Common myeloid progenitor, CD34-positive (primary cell): ENCODE results near the gene WBP1.

ENCODE experiments used
- CTCF ChIA-PET: fragments of 350-600 bp; sonication (Branson Sonifier 250); formaldehyde crosslinking; loops from one replicate; lab custom pipeline; 2021; ENCODE audit warnings: antibody characterized with exemption; lab: Charles Lee
- POLR2A ChIA-PET: fragments of 350-600 bp; sonication (Branson Sonifier 250); formaldehyde crosslinking; loops from one replicate; lab custom pipeline; 2021; ENCODE audit warnings: antibody characterized with exemption; lab: Charles Lee
- DNase-seq, 3 donors: peaks; one replicate each; pipeline versions ENCODE4 v3.0.0 to v3.0.0-alpha.2; 2013
- H3K27ac ChIP-seq, 2 experiments: 1 replicate in 1 of 2; 2 replicates in 1 of 2; pipeline ENCODE4 v1.7.0; 2013; ENCODE audit warnings: inconsistent platforms in 2 of 2, low read length in 2 of 2, mild to moderate bottlenecking in 2 of 2, low read depth in 1 of 2, moderate library complexity in 1 of 2; ENCODE audit not compliant: severe bottlenecking in 2 of 2, insufficient read depth in 1 of 2, poor library complexity in 1 of 2
- H3K27me3 ChIP-seq, 5 experiments: replicated peaks in 2 of 5; 1 replicate in 3 of 5; 2 replicates in 2 of 5; pipeline versions ENCODE4 v1.6.1 to v1.7.0; 2013; ENCODE audit warnings: low read length in 4 of 5, mild to moderate bottlenecking in 2 of 5, moderate library complexity in 2 of 5, inconsistent platforms in 1 of 5; ENCODE audit not compliant: insufficient read depth in 5 of 5, control insufficient read depth in 4 of 5
- H3K36me3 ChIP-seq, 4 experiments: 1 replicate in 2 of 4; 2 replicates in 2 of 4; pipeline versions ENCODE4 v1.6.1 to v1.7.0; 2013; ENCODE audit warnings: low read length in 3 of 4, control low read depth in 1 of 4, mild to moderate bottlenecking in 1 of 4; ENCODE audit not compliant: control insufficient read depth in 4 of 4, insufficient read depth in 4 of 4
- H3K4me1 ChIP-seq, 4 experiments: 1 replicate in 3 of 4; 2 replicates in 1 of 4; pipeline versions ENCODE4 v1.6.1 to v1.7.1; 2013; ENCODE audit warnings: low read length in 3 of 4, mild to moderate bottlenecking in 3 of 4, control low read depth in 1 of 4, inconsistent platforms in 1 of 4, moderate library complexity in 1 of 4; ENCODE audit not compliant: control insufficient read depth in 4 of 4, insufficient read depth in 4 of 4; ENCODE audit errors: control extremely low read depth in 1 of 4
- H3K4me3 ChIP-seq, 7 experiments: 1 replicate in 4 of 7; 2 replicates in 3 of 7; pipeline versions ENCODE4 v1.5.1 to v1.7.0; 2013; ENCODE audit warnings: mild to moderate bottlenecking in 7 of 7, low read length in 6 of 7, moderate library complexity in 6 of 7, inconsistent platforms in 2 of 7, low read depth in 2 of 7, control low read depth in 1 of 7; ENCODE audit not compliant: insufficient read depth in 4 of 7, control insufficient read depth in 1 of 7; ENCODE audit errors: extremely low read depth in 1 of 7
- H3K9me3 ChIP-seq, 5 experiments: 1 replicate in 4 of 5; 2 replicates in 1 of 5; pipeline versions ENCODE4 v1.6.1 to v1.7.1; 2013; ENCODE audit warnings: low read length in 4 of 5, mild to moderate bottlenecking in 2 of 5, inconsistent platforms in 1 of 5, low read depth in 1 of 5, moderate library complexity in 1 of 5; ENCODE audit not compliant: control insufficient read depth in 4 of 5, insufficient read depth in 2 of 5; ENCODE audit errors: control extremely low read depth in 1 of 5
- WGBS: methylation state at CpG from one replicate; pipeline ENCODE4 v1.1.5; 2013; ENCODE audit not compliant: insufficient coverage; 5-methylcytosine and 5-hydroxymethylcytosine counted together

The WBP1 gene

GRCh38 chr2:74497777-74498499 is 39.7 kb downstream of the WBP1 start:
- ChIA-PET POLR2A (no interaction called here), CTCF (interaction anchor here (1.5 to 12.7 kb wide), 2 partner anchors 32 to 41 kb away, joined by 4 to 143 read pairs; partner anchors contain the start of genes AUP1, DQX1 and HTRA2)
- Histone ChIP-seq H3K27ac (no peak overlapping the region), H3K4me3 (peak overlapping the region in 6 of 7 experiments; percentile 51 to 73 (median 60)), H3K9me3 (no peaks in the 10 kb centered on the region), H3K4me1 (peaks cover 4 to 35% (median 33%) of the 10 kb centered on the region in 4 experiments), H3K27me3 (peaks cover 0 to 69% (median 48%) of the 10 kb centered on the region in 5 experiments), H3K36me3 (peaks cover 2 to 16% (median 8%) of the 10 kb centered on the region in 4 experiments)
- DNase-seq = no peak
- 4% methylated on average over 60 of the region's 61 CpGs for WGBS

- H3K4me1 ChIP-seq = peaks cover 4 to 43% (median 40%) of the 10 kb centered on the region in 4 experiments
- ChIA-PET POLR2A (no interaction called here), CTCF (interaction anchor here (0.9 to 12.7 kb wide), 5 partner anchors 7 to 89 kb away, joined by 3 to 143 read pairs (median 11); partner anchors contain the start of genes AUP1, DQX1 and HTRA2)
- H3K4me3 ChIP-seq = peak overlapping the region; percentile 17 to 73 (median 58)
- H3K27ac ChIP-seq = no peak overlapping the region
- under 1% methylated on average over 38 of the region's 41 CpGs for WGBS
- H3K36me3 ChIP-seq = peaks cover 2 to 9% (median 5%) of the 10 kb centered on the region in 4 experiments
- no peaks in the 10 kb centered on the region for H3K9me3 ChIP-seq
- DNase-seq = peak in 2 of 3 donors; percentile 48 to 55
- H3K27me3 ChIP-seq = peaks cover 0 to 77% (median 53%) of the 10 kb centered on the region in 5 experiments
Measured at GRCh38 chr2:74498500-74499266, 40.4 kb downstream of the WBP1 start.

- Histone ChIP-seq H3K9me3 (no peaks in the 10 kb centered on the region), H3K27ac (no peak within 1 kb of the TSS), H3K27me3 (peaks cover 0 to 84% (median 56%) of the 10 kb centered on the region in 5 experiments), H3K4me3 (peak within 1 kb of the TSS; percentile 17 to 73 (median 58)), H3K4me1 (peaks cover 4 to 45% (median 43%) of the 10 kb centered on the region in 4 experiments), H3K36me3 (peaks cover 0 to 3% (median 1%) of the 10 kb centered on the region in 4 experiments)
- WGBS = 3% methylated on average over 48 of the region's 65 CpGs
- ChIA-PET POLR2A (no interaction called here), CTCF (interaction anchor here (0.9 to 12.7 kb wide), 6 partner anchors 8 to 88 kb away, joined by 3 to 143 read pairs (median 12); partner anchors contain the start of genes AUP1, CCDC142, DQX1 and HTRA2)
- DNase-seq = peak in 2 of 3 donors; percentile 40 to 53
Measured at GRCh38 chr2:74499267-74499939, 41.2 kb downstream of the WBP1 start, which contains the start of gene LBX2. Gene LBX2 (minus strand): TSS chr2:74499603. CDS start chr2:74499537, 66 bp downstream.

GRCh38 chr2:74499940-74500577 is 41.8 kb downstream of the WBP1 start:
- peaks cover 0 to 6% (median 2%) of the 10 kb centered on the region in 4 experiments for H3K36me3 ChIP-seq
- DNase-seq = no peak
- peak overlapping the region in 3 of 7 experiments; percentile 56 to 73 (median 70) for H3K4me3 ChIP-seq
- H3K9me3 ChIP-seq = no peaks in the 10 kb centered on the region
- POLR2A ChIA-PET = no interaction called here
- WGBS = 69% methylated on average over 12 of the region's 15 CpGs
- CTCF ChIA-PET = interaction anchor here (1.3 to 12.7 kb wide), 8 partner anchors 9 to 88 kb away, joined by 3 to 143 read pairs (median 9); partner anchors contain the start of genes AUP1, CCDC142, DQX1 and HTRA2
- H3K27me3 ChIP-seq = peaks cover 0 to 88% (median 56%) of the 10 kb centered on the region in 5 experiments
- H3K4me1 ChIP-seq = peaks cover 4 to 47% (median 45%) of the 10 kb centered on the region in 4 experiments
- H3K27ac ChIP-seq = no peak overlapping the region

- ChIA-PET CTCF (interaction anchor here (0.7 to 12.7 kb wide), 10 partner anchors 9 to 87 kb away, joined by 3 to 143 read pairs (median 6); partner anchors contain the start of genes AUP1, CCDC142, DQX1 and HTRA2), POLR2A (no interaction called here)
- Histone ChIP-seq H3K27me3 (peaks cover 0 to 92% (median 54%) of the 10 kb centered on the region in 5 experiments), H3K4me3 (no peak overlapping the region), H3K9me3 (no peaks in the 10 kb centered on the region), H3K27ac (no peak overlapping the region), H3K4me1 (peaks cover 4 to 52% (median 45%) of the 10 kb centered on the region in 4 experiments), H3K36me3 (peaks cover 0 to 11% (median 5%) of the 10 kb centered on the region in 4 experiments)
- no peak for DNase-seq
Measured at GRCh38 chr2:74500578-74500946, 42.3 kb downstream of the WBP1 start.
